ENCODE measurements around the gene NFATC1.

The NFATC1 gene

GRCh38 chr18:79547413-79548076 is 151.8 kb downstream of the NFATC1 start:
- Histone ChIP-seq H3K4me1 (ENCODE audit: insufficient read depth, low read length) (no peaks in the 10 kb centered on the region), H3K79me2 (ENCODE audit: insufficient read depth, low read length) (no peaks in the 10 kb centered on the region), H4K20me1 (ENCODE audit: insufficient read depth, low read length) (no peaks in the 10 kb centered on the region), H2AFZ (ENCODE audit: low read depth, low read length) (no peak overlapping the region), H3K36me3 (ENCODE audit: insufficient read depth, low read length) (no peaks in the 10 kb centered on the region), H3K4me2 (ENCODE audit: insufficient read depth, low read length) (no peak overlapping the region), H3K27me3 (ENCODE audit: insufficient read depth, low read length, poor library complexity) (no peaks in the 10 kb centered on the region), H3K27ac (ENCODE audit: low read length) (no peak overlapping the region), H3K9me3 (ENCODE audit: insufficient read depth, low read length, severe bottlenecking) (no peaks in the 10 kb centered on the region), H3K9ac (ENCODE audit: low read depth, low read length) (no peak overlapping the region), H3K4me3 (ENCODE audit: low read depth in 1 of 2, low read length in 2 of 2) (no peak overlapping the region)
- ATAC-seq (ENCODE audit: insufficient read depth, low read depth) (no peak), DNase-seq (no peak)
- TF ChIP-seq EZH2 (IDR thresholded peaks at IDR 0.05; ENCODE audit: borderline replicate concordance, low read depth, low read length, severe bottlenecking) (no peak), CTCF (IDR thresholded peaks at IDR 0.05; ENCODE audit: borderline replicate concordance, extremely low read depth, low read length, poor library complexity, severe bottlenecking) (no peak)

- DNase-seq (no peak), ATAC-seq (ENCODE audit: insufficient read depth, low read depth) (no peak)
- Histone ChIP-seq H3K79me2 (ENCODE audit: insufficient read depth, low read length) (no peaks in the 10 kb centered on the region), H3K4me1 (ENCODE audit: insufficient read depth, low read length) (no peaks in the 10 kb centered on the region), H3K4me2 (ENCODE audit: insufficient read depth, low read length) (no peak overlapping the region), H3K9ac (ENCODE audit: low read depth, low read length) (no peak overlapping the region), H3K27me3 (ENCODE audit: insufficient read depth, low read length, poor library complexity) (no peaks in the 10 kb centered on the region), H3K4me3 (ENCODE audit: low read depth in 1 of 2, low read length in 2 of 2) (no peak overlapping the region), H3K27ac (ENCODE audit: low read length) (no peak overlapping the region), H4K20me1 (ENCODE audit: insufficient read depth, low read length) (no peaks in the 10 kb centered on the region), H2AFZ (ENCODE audit: low read depth, low read length) (no peak overlapping the region), H3K9me3 (ENCODE audit: insufficient read depth, low read length, severe bottlenecking) (no peaks in the 10 kb centered on the region), H3K36me3 (ENCODE audit: insufficient read depth, low read length) (no peaks in the 10 kb centered on the region)
- no peak for TF ChIP-seq CTCF (IDR thresholded peaks at IDR 0.05; ENCODE audit: borderline replicate concordance, extremely low read depth, low read length, poor library complexity, severe bottlenecking)
- no peak for TF ChIP-seq EZH2 (IDR thresholded peaks at IDR 0.05; ENCODE audit: borderline replicate concordance, low read depth, low read length, severe bottlenecking)
Observed at GRCh38 chr18:79548077-79548450, 152.3 kb downstream of the NFATC1 start.

GRCh38 chr18:79548621-79548985 is 152.9 kb downstream of the NFATC1 start:
- Histone ChIP-seq H4K20me1 (ENCODE audit: insufficient read depth, low read length) (no peaks in the 10 kb centered on the region), H3K4me1 (ENCODE audit: insufficient read depth, low read length) (no peaks in the 10 kb centered on the region), H2AFZ (ENCODE audit: low read depth, low read length) (no peak overlapping the region), H3K79me2 (ENCODE audit: insufficient read depth, low read length) (no peaks in the 10 kb centered on the region), H3K36me3 (ENCODE audit: insufficient read depth, low read length) (no peaks in the 10 kb centered on the region), H3K9me3 (ENCODE audit: insufficient read depth, low read length, severe bottlenecking) (no peaks in the 10 kb centered on the region), H3K4me3 (ENCODE audit: low read depth in 1 of 2, low read length in 2 of 2) (no peak overlapping the region), H3K27ac (ENCODE audit: low read length) (no peak overlapping the region), H3K9ac (ENCODE audit: low read depth, low read length) (no peak overlapping the region), H3K4me2 (ENCODE audit: insufficient read depth, low read length) (no peak overlapping the region), H3K27me3 (ENCODE audit: insufficient read depth, low read length, poor library complexity) (no peaks in the 10 kb centered on the region)
- no peak for TF ChIP-seq CTCF (IDR thresholded peaks at IDR 0.05; ENCODE audit: borderline replicate concordance, extremely low read depth, low read length, poor library complexity, severe bottlenecking)
- no peak for TF ChIP-seq EZH2 (IDR thresholded peaks at IDR 0.05; ENCODE audit: borderline replicate concordance, low read depth, low read length, severe bottlenecking)
- DNase-seq: no peak
- no peak for ATAC-seq (ENCODE audit: insufficient read depth, low read depth)

Data from DND-41 (cell line).